WTC11 (cell line): Measurements from ENCODE around the gene ZFHX3. TPM values are rescaled to one million over a fixed set of nuclear protein-coding genes. Genes with fewer than 3 reads are reported as not detected.

Experiments used
- ATAC-seq: fragments of 200-7000 bp; cut with Tn5 transposase; 2 replicates; pipeline ENCODE4 v1.10.0; 2021; ENCODE audit warnings: mild to moderate bottlenecking, moderate library complexity
- CTCF ChIA-PET: fragments of 300-600 bp; sonication (Branson Sonifier 250); formaldehyde crosslinking; loops from one replicate; lab custom pipeline; 2021; ENCODE audit warnings: antibody characterized with exemption; lab: Charles Lee
- POLR2A ChIA-PET: fragments of 350-600 bp; sonication (Branson Sonifier 250); formaldehyde crosslinking; loops from one replicate; lab custom pipeline; 2021; ENCODE audit warnings: antibody characterized with exemption; lab: Charles Lee
- DNase-seq: peaks from one replicate; pipeline ENCODE4 v3.0.0; 2021; ENCODE audit warnings: low spot score
- H3K27ac Mint-ChIP-seq: 2 replicates; pipeline ENCODE4 v1.8.0; 2021; ENCODE audit warnings: mixed read lengths
- H3K27me3 Mint-ChIP-seq: 2 replicates; pipeline ENCODE4 v1.8.0; 2021; ENCODE audit warnings: low read depth, mild to moderate bottlenecking, moderate library complexity, mixed read lengths
- H3K36me3 Mint-ChIP-seq: 2 replicates; pipeline ENCODE4 v1.8.0; 2021; ENCODE audit warnings: mixed read lengths
- H3K4me1 Mint-ChIP-seq: 2 replicates; pipeline ENCODE4 v1.8.0; 2022; ENCODE audit warnings: mixed read lengths
- H3K4me3 Mint-ChIP-seq: 2 replicates; pipeline ENCODE4 v1.8.0; 2021; ENCODE audit warnings: mild to moderate bottlenecking, moderate library complexity, mixed read lengths
- H3K9me3 Mint-ChIP-seq: 2 replicates; pipeline ENCODE4 v1.8.0; 2021; ENCODE audit warnings: mixed read lengths
- ESRRA ChIP-seq: sonication (generic); formaldehyde crosslinking; IDR thresholded peaks from 2 replicates; pipeline ENCODE4 v1.8.1; 2022; ENCODE audit warnings: mild to moderate bottlenecking, missing genetic modification reagents, borderline replicate concordance
- ETV6 ChIP-seq: sonication (generic); formaldehyde crosslinking; IDR thresholded peaks from 2 replicates; pipeline ENCODE4 v1.8.1; 2022; ENCODE audit warnings: mild to moderate bottlenecking, missing genetic modification reagents
- FOXJ3 ChIP-seq: sonication (generic); formaldehyde crosslinking; IDR thresholded peaks from 2 replicates; pipeline ENCODE4 v1.9.0; 2021; ENCODE audit warnings: missing genetic modification reagents, mild to moderate bottlenecking, borderline replicate concordance
- GRHL2 ChIP-seq: fragments of 250-450 bp; sonication (Bioruptor Pico); IDR thresholded peaks from 2 replicates; pipeline ENCODE4 v1.8.0; 2022; ENCODE audit warnings: mild to moderate bottlenecking, moderate library complexity; ENCODE audit not compliant: insufficient replicate concordance, severe bottlenecking
- GTF2I ChIP-seq: fragments of 250-450 bp; sonication (Bioruptor Pico); conservative IDR thresholded peaks from 2 replicates; pipeline ENCODE4 v1.4.0; 2021; ENCODE audit warnings: mild to moderate bottlenecking
- JUN ChIP-seq: sonication (generic); formaldehyde crosslinking; IDR thresholded peaks from 2 replicates; pipeline ENCODE4 v1.8.0; 2023; ENCODE audit warnings: mild to moderate bottlenecking, missing genetic modification reagents
- MXD4 ChIP-seq: fragments of 250-450 bp; sonication (Bioruptor Pico); IDR thresholded peaks from 2 replicates; pipeline ENCODE4 v1.8.0; 2021; ENCODE audit warnings: mild to moderate bottlenecking, moderate library complexity, borderline replicate concordance
- MYBL2 ChIP-seq: sonication (generic); formaldehyde crosslinking; IDR thresholded peaks from 2 replicates; pipeline ENCODE4 v1.8.1; 2023; ENCODE audit warnings: mild to moderate bottlenecking, moderate library complexity, missing genetic modification reagents
- OVOL2 ChIP-seq: fragments of 250-450 bp; sonication (Bioruptor Pico); IDR thresholded peaks from 2 replicates; pipeline ENCODE4 v1.9.0; 2021; ENCODE audit warnings: mild to moderate bottlenecking, borderline replicate concordance
- TP53 ChIP-seq: sonication (generic); formaldehyde crosslinking; IDR thresholded peaks from 2 replicates; pipeline ENCODE4 v1.8.1; 2023; ENCODE audit warnings: mild to moderate bottlenecking, missing genetic modification reagents
- ZNF138 ChIP-seq: sonication (generic); formaldehyde crosslinking; conservative IDR thresholded peaks from 2 replicates; pipeline ENCODE4 v1.8.1; 2022; ENCODE audit warnings: mild to moderate bottlenecking, moderate library complexity, missing genetic modification reagents
- ZNF232 ChIP-seq: sonication (generic); formaldehyde crosslinking; IDR thresholded peaks from 2 replicates; pipeline ENCODE4 v1.8.0; 2022; ENCODE audit warnings: mild to moderate bottlenecking, missing genetic modification reagents
- ZNF263 ChIP-seq: sonication (generic); formaldehyde crosslinking; IDR thresholded peaks from 2 replicates; pipeline ENCODE4 v1.8.1; 2022; ENCODE audit warnings: low read depth, mild to moderate bottlenecking, moderate library complexity, missing genetic modification reagents
- ZNF423 ChIP-seq: fragments of 250-450 bp; sonication (Bioruptor Pico); IDR thresholded peaks from 2 replicates; pipeline ENCODE4 v2.1.2; 2022; ENCODE audit warnings: mild to moderate bottlenecking, moderate library complexity
- total RNA-seq: library from RNA; stranded (reverse); gene quantifications from 3 replicates; pipeline ENCODE4 v1.2.3, GENCODE V29; 2021
- TF ChIP-seq, protein P1 (sequence below): fragments of 250-450 bp; sonication (Bioruptor Pico); IDR thresholded peaks from 2 replicates; pipeline ENCODE4 v1.8.0; 2021; ENCODE audit warnings: mild to moderate bottlenecking
- TF ChIP-seq, protein P2 (sequence below): sonication (generic); formaldehyde crosslinking; IDR thresholded peaks from 2 replicates; pipeline ENCODE4 v1.8.1; 2023; ENCODE audit warnings: mild to moderate bottlenecking, missing genetic modification reagents, moderate library complexity
- TF ChIP-seq, protein P3 (sequence below): sonication (generic); formaldehyde crosslinking; conservative IDR thresholded peaks from 2 replicates; pipeline ENCODE4 v1.8.1; 2023; ENCODE audit warnings: mild to moderate bottlenecking, low read depth, missing genetic modification reagents, moderate library complexity
- TF ChIP-seq, protein P4 (sequence below): sonication (generic); formaldehyde crosslinking; IDR thresholded peaks from 2 replicates; pipeline ENCODE4 v1.8.1; 2022; ENCODE audit warnings: low read depth, mild to moderate bottlenecking, moderate library complexity, missing genetic modification reagents, borderline replicate concordance
- TF ChIP-seq, protein P5 (sequence below): sonication (generic); formaldehyde crosslinking; IDR thresholded peaks from 2 replicates; pipeline ENCODE4 v1.8.0; 2022; ENCODE audit warnings: mild to moderate bottlenecking, missing genetic modification reagents
- TF ChIP-seq, protein P6 (sequence below): fragments of 250-450 bp; sonication (Bioruptor Pico); IDR thresholded peaks from 2 replicates; pipeline ENCODE4 v1.9.0; 2021; ENCODE audit warnings: mild to moderate bottlenecking
- TF ChIP-seq, protein P7 (sequence below): sonication (generic); formaldehyde crosslinking; IDR thresholded peaks from 2 replicates; pipeline ENCODE4 v1.8.0; 2022; ENCODE audit warnings: missing genetic modification reagents

The ZFHX3 gene
- total RNA-seq, 1 experiment from 2014 or later = 5.7 TPM

DNA sequence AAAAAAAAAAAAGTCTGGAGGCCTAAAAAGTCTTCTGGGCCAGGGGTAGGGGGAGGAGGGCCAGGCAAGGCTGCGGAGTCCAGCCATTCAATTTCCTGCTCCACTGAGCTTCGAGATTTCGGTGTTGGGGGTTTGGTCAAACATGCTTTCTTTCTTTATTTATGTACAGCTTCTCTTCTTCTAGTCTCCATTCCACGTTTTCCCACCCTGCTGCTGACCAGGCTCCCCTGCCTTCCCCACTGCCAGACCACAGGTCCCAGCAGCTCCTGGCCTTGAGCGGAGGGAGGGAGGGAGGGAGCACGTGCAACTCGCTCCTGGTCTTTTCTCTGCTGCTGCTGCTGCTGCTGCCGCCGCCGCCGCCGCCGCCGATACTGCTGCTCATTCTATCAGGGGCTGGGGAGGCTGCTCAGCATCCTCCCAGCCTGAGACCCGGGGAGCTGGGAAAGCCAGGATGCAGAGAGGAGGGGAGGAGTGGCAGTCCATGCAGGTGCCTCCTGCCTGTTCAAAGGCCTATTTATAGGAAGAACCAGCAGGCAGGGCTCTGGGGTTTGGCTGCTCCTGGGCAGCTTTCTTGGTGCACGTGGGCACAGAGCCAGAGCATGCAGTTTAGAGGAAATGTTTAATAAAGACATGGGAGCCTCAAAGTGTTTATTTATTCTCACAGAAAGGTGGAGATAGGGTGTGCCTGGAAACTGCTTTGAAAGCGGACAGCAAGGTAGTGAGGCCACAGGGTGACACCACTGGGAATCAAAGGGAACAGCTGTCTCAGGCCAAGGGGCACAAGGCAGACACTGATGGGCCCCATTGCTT lies 23.4 kb upstream of the ZFHX3 start (continued):
- TF ChIP-seq, protein P1, sequence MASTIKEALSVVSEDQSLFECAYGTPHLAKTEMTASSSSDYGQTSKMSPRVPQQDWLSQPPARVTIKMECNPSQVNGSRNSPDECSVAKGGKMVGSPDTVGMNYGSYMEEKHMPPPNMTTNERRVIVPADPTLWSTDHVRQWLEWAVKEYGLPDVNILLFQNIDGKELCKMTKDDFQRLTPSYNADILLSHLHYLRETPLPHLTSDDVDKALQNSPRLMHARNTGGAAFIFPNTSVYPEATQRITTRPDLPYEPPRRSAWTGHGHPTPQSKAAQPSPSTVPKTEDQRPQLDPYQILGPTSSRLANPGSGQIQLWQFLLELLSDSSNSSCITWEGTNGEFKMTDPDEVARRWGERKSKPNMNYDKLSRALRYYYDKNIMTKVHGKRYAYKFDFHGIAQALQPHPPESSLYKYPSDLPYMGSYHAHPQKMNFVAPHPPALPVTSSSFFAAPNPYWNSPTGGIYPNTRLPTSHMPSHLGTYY = no peak
- no peak for TF ChIP-seq ZNF138 (CRISPR knock-in tag)
- TF ChIP-seq, protein P2, sequence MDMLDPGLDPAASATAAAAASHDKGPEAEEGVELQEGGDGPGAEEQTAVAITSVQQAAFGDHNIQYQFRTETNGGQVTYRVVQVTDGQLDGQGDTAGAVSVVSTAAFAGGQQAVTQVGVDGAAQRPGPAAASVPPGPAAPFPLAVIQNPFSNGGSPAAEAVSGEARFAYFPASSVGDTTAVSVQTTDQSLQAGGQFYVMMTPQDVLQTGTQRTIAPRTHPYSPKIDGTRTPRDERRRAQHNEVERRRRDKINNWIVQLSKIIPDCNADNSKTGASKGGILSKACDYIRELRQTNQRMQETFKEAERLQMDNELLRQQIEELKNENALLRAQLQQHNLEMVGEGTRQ = peak; percentile 21; the same call in 1 of the 2 replicates

DNA sequence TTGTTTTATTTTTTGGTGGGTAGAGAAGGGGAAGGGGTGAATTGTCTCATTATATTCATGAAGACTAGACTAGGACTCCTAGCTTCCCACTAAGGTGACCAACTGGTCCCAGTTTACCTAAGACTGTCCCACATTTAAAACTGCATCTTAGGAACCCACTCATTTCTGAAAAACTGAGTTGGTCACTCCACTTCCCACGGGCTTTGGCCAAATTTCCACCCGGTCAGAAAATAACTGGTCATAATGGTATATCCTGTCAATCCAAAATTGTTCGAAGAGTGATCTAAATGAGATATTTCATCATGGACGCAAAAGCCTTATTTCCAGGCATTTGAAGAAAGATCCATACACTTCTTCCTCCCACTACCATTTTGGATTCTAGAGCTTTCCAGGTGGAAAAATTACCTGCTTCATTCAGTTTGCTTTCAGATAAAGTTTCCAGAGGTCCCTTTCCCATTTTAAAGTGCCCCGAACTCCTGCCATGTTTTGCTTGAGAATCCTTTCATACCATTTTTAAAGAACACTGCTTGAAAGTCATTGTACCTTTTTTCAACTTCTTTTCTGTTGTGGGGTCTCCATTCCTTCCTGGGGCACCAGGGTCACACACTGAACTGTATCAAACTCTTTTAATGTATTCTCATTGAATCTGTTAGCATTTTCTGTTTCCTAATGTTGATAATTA lies 21.8 kb upstream of the ZFHX3 start:
- no peak overlapping the region; the same call in 1 of the 2 replicates for H3K27ac Mint-ChIP-seq
- ChIA-PET CTCF (no interaction called here), POLR2A (interaction anchor here (1.2 kb wide), 1 partner anchor 14 kb away, joined by 3 read pairs; no protein-coding TSS in a partner anchor)
- H3K4me3 Mint-ChIP-seq = peak overlapping the region; percentile 80
- no peak for DNase-seq
- no peak for ATAC-seq
- peaks cover 46% of the 10 kb centered on the region for H3K4me1 Mint-ChIP-seq
- H3K27me3 Mint-ChIP-seq = peaks cover 96% of the 10 kb centered on the region
- no peaks in the 10 kb centered on the region for H3K36me3 Mint-ChIP-seq
- no peaks in the 10 kb centered on the region for H3K9me3 Mint-ChIP-seq
- TF ChIP-seq ZNF263 (CRISPR knock-in tag) (no peak), MXD4 (no peak), JUN (CRISPR knock-in tag) (no peak), MYBL2 (no peak), TP53 (CRISPR knock-in tag) (no peak), FOXJ3 (no peak), ZNF232 (CRISPR knock-in tag) (no peak), ETV6 (CRISPR knock-in tag) (no peak), GRHL2 (CRISPR knock-in tag) (no peak), OVOL2 (CRISPR knock-in tag) (no peak), ZNF423 (CRISPR knock-in tag) (no peak), ESRRA (no peak), GTF2I (CRISPR knock-in tag) (no peak)
- TF ChIP-seq, protein P3, sequence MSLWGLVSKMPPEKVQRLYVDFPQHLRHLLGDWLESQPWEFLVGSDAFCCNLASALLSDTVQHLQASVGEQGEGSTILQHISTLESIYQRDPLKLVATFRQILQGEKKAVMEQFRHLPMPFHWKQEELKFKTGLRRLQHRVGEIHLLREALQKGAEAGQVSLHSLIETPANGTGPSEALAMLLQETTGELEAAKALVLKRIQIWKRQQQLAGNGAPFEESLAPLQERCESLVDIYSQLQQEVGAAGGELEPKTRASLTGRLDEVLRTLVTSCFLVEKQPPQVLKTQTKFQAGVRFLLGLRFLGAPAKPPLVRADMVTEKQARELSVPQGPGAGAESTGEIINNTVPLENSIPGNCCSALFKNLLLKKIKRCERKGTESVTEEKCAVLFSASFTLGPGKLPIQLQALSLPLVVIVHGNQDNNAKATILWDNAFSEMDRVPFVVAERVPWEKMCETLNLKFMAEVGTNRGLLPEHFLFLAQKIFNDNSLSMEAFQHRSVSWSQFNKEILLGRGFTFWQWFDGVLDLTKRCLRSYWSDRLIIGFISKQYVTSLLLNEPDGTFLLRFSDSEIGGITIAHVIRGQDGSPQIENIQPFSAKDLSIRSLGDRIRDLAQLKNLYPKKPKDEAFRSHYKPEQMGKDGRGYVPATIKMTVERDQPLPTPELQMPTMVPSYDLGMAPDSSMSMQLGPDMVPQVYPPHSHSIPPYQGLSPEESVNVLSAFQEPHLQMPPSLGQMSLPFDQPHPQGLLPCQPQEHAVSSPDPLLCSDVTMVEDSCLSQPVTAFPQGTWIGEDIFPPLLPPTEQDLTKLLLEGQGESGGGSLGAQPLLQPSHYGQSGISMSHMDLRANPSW (CRISPR knock-in tag) = no peak
- TF ChIP-seq, protein P4, sequence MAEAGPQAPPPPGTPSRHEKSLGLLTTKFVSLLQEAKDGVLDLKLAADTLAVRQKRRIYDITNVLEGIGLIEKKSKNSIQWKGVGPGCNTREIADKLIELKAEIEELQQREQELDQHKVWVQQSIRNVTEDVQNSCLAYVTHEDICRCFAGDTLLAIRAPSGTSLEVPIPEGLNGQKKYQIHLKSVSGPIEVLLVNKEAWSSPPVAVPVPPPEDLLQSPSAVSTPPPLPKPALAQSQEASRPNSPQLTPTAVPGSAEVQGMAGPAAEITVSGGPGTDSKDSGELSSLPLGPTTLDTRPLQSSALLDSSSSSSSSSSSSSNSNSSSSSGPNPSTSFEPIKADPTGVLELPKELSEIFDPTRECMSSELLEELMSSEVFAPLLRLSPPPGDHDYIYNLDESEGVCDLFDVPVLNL = no peak
- TF ChIP-seq, protein P5, sequence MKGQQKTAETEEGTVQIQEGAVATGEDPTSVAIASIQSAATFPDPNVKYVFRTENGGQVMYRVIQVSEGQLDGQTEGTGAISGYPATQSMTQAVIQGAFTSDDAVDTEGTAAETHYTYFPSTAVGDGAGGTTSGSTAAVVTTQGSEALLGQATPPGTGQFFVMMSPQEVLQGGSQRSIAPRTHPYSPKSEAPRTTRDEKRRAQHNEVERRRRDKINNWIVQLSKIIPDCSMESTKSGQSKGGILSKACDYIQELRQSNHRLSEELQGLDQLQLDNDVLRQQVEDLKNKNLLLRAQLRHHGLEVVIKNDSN (CRISPR knock-in tag) = no peak
- TF ChIP-seq, protein P6, sequence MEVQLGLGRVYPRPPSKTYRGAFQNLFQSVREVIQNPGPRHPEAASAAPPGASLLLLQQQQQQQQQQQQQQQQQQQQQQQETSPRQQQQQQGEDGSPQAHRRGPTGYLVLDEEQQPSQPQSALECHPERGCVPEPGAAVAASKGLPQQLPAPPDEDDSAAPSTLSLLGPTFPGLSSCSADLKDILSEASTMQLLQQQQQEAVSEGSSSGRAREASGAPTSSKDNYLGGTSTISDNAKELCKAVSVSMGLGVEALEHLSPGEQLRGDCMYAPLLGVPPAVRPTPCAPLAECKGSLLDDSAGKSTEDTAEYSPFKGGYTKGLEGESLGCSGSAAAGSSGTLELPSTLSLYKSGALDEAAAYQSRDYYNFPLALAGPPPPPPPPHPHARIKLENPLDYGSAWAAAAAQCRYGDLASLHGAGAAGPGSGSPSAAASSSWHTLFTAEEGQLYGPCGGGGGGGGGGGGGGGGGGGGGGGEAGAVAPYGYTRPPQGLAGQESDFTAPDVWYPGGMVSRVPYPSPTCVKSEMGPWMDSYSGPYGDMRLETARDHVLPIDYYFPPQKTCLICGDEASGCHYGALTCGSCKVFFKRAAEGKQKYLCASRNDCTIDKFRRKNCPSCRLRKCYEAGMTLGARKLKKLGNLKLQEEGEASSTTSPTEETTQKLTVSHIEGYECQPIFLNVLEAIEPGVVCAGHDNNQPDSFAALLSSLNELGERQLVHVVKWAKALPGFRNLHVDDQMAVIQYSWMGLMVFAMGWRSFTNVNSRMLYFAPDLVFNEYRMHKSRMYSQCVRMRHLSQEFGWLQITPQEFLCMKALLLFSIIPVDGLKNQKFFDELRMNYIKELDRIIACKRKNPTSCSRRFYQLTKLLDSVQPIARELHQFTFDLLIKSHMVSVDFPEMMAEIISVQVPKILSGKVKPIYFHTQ (CRISPR knock-in tag) = no peak
- TF ChIP-seq, protein P7, sequence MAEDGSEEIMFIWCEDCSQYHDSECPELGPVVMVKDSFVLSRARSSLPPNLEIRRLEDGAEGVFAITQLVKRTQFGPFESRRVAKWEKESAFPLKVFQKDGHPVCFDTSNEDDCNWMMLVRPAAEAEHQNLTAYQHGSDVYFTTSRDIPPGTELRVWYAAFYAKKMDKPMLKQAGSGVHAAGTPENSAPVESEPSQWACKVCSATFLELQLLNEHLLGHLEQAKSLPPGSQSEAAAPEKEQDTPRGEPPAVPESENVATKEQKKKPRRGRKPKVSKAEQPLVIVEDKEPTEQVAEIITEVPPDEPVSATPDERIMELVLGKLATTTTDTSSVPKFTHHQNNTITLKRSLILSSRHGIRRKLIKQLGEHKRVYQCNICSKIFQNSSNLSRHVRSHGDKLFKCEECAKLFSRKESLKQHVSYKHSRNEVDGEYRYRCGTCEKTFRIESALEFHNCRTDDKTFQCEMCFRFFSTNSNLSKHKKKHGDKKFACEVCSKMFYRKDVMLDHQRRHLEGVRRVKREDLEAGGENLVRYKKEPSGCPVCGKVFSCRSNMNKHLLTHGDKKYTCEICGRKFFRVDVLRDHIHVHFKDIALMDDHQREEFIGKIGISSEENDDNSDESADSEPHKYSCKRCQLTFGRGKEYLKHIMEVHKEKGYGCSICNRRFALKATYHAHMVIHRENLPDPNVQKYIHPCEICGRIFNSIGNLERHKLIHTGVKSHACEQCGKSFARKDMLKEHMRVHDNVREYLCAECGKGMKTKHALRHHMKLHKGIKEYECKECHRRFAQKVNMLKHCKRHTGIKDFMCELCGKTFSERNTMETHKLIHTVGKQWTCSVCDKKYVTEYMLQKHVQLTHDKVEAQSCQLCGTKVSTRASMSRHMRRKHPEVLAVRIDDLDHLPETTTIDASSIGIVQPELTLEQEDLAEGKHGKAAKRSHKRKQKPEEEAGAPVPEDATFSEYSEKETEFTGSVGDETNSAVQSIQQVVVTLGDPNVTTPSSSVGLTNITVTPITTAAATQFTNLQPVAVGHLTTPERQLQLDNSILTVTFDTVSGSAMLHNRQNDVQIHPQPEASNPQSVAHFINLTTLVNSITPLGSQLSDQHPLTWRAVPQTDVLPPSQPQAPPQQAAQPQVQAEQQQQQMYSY = no peak
